ENCODE measurements around the gene MYH15. TPM values are rescaled to one million over a fixed set of nuclear protein-coding genes. Genes with fewer than 3 reads are reported as not detected.

MYH15 gene
- total RNA-seq, 1 experiment from 2014 or later, result 1.2 TPM

- intact Hi-C loops (cut with micrococcal nuclease; ENCODE audit: unreplicated experiment), result no loop called here
- in situ Hi-C loops (cut with HindIII; ENCODE audit: low pct_unique_long_range_greater_than_20kb, low sequenced_read_pairs), result no loop called here
Measured at GRCh38 chr3:108497271-108497670, 13.1 kb downstream of the MYH15 start.

GRCh38 chr3:108495717-108496116 lies 14.7 kb downstream of the MYH15 start:
- no peak overlapping the region for H3K27ac ChIP-seq (ENCODE audit: low read length)
- DNase-seq (ENCODE audit: low read depth, low spot score) (no peak), ATAC-seq (no peak)
- intact Hi-C loops (cut with micrococcal nuclease; ENCODE audit: unreplicated experiment), result no loop called here
- ChIA-PET CTCF (no interaction called here), POLR2A (no interaction called here)
- BruUV-seq (replicated peaks), result no TSS peak
- H3K4me3 ChIP-seq (ENCODE audit: low read depth in 2 of 2, low read length in 2 of 2), result no peak overlapping the region
- H3K27me3 ChIP-seq (ENCODE audit: control insufficient read depth, insufficient read depth, low read length), result no peaks in the 10 kb centered on the region
- no peaks in the 10 kb centered on the region; the same call in 1 of the 2 replicates for H3K9me3 ChIP-seq (ENCODE audit: control insufficient read depth, insufficient read depth, low read depth, low read length)
- no peaks in the 10 kb centered on the region for H3K4me1 ChIP-seq (ENCODE audit: control insufficient read depth, insufficient read depth, low read length)
- TF ChIP-seq TCF7L2 (IDR thresholded peaks at IDR 0.05; ENCODE audit: low read depth, low read length), result no peak
- TF ChIP-seq SIN3A (IDR thresholded peaks at IDR 0.05; ENCODE audit: borderline replicate concordance, insufficient read depth, low read depth, low read length), result no peak
- TF ChIP-seq POLR2AphosphoS5 (IDR thresholded peaks at IDR 0.05; ENCODE audit: low read depth, low read length), result no peak
- no peak for TF ChIP-seq CTCF (IDR thresholded peaks at IDR 0.05)
- TF ChIP-seq REST (IDR thresholded peaks at IDR 0.05; ENCODE audit: insufficient read depth in 1 of 2, low read depth in 2 of 2, low read length in 1 of 2), result no peak
- H3K36me3 ChIP-seq (ENCODE audit: control insufficient read depth, insufficient read depth, low read length), result no peaks in the 10 kb centered on the region
- in situ Hi-C loops (cut with HindIII; ENCODE audit: low pct_unique_long_range_greater_than_20kb, low sequenced_read_pairs), result no loop called here

More at GRCh38 chr3:108497271-108497670, 13.1 kb downstream of the MYH15 start:
- H3K4me1 ChIP-seq (ENCODE audit: control insufficient read depth, insufficient read depth, low read length), result no peaks in the 10 kb centered on the region
- TF ChIP-seq SIN3A (IDR thresholded peaks at IDR 0.05; ENCODE audit: borderline replicate concordance, insufficient read depth, low read depth, low read length) (no peak), REST (IDR thresholded peaks at IDR 0.05; ENCODE audit: insufficient read depth in 1 of 2, low read depth in 2 of 2, low read length in 1 of 2) (no peak), TCF7L2 (IDR thresholded peaks at IDR 0.05; ENCODE audit: low read depth, low read length) (no peak)
- no peaks in the 10 kb centered on the region for H3K27me3 ChIP-seq (ENCODE audit: control insufficient read depth, insufficient read depth, low read length)
- no TSS peak for BruUV-seq (replicated peaks)
- H3K4me3 ChIP-seq (ENCODE audit: low read depth in 2 of 2, low read length in 2 of 2), result no peak overlapping the region
- DNase-seq (ENCODE audit: low read depth, low spot score), result no peak
- H3K27ac ChIP-seq (ENCODE audit: low read length), result no peak overlapping the region
- no peaks in the 10 kb centered on the region; the same call in 1 of the 2 replicates for H3K9me3 ChIP-seq (ENCODE audit: control insufficient read depth, insufficient read depth, low read depth, low read length)
- ChIA-PET CTCF (no interaction called here), POLR2A (no interaction called here)
- no peak for ATAC-seq
- H3K36me3 ChIP-seq (ENCODE audit: control insufficient read depth, insufficient read depth, low read length), result no peaks in the 10 kb centered on the region
